K562 (cell line): ENCODE data around the gene BBC3. TPM values are rescaled to one million over a fixed set of nuclear protein-coding genes. Genes with fewer than 3 reads are reported as not detected.
A peak's percentile ranks its signal among the peaks of the same experiment; 100 is the strongest.

Experiments used
- CBFB ChIP-seq: sonication (generic); formaldehyde crosslinking; IDR thresholded peaks from 2 replicates; pipeline ENCODE4 v1.4.0; 2020; ENCODE audit warnings: mild to moderate bottlenecking, missing genetic modification reagents
- CHCHD3 ChIP-seq: fragments of 250-450 bp; sonication (Bioruptor Pico); IDR thresholded peaks from 2 replicates; pipeline ENCODE4 v2.1.2; 2022; ENCODE audit warnings: mild to moderate bottlenecking
- CTCF ChIP-seq, 3 experiments: IDR thresholded peaks in 2 of 3; conservative IDR thresholded peaks in 1 of 3; 2 replicates each; pipeline ENCODE4 v1.5.1; 2011 to 2012; ENCODE audit warnings: low read length in 3 of 3, mild to moderate bottlenecking in 3 of 3, control low read depth in 2 of 3, improper control_type of control experiment in 1 of 3, inconsistent platforms in 1 of 3, low read depth in 1 of 3, mixed read lengths in 1 of 3, moderate library complexity in 1 of 3; ENCODE audit not compliant: insufficient read depth in 2 of 3
- FOXK1 ChIP-seq: sonication (generic); formaldehyde crosslinking; IDR thresholded peaks from 2 replicates; pipeline ENCODE4 v1.8.0; 2022; ENCODE audit warnings: missing genetic modification reagents, mild to moderate bottlenecking, borderline replicate concordance
- GABPB1 ChIP-seq: sonication (generic); formaldehyde crosslinking; IDR thresholded peaks from 2 replicates; pipeline ENCODE4 v1.8.0; 2022; ENCODE audit warnings: mild to moderate bottlenecking, missing genetic modification reagents
- NR4A1 ChIP-seq, 2 experiments: fragments of 250-450 bp in 1 of 2; fragments of 450-650 bp in 1 of 2; sonication (Bioruptor Pico) in 1 of 2; IDR thresholded peaks; 2 replicates each; pipeline versions ENCODE4 v1.4.0 to v1.6.1; 2016 to 2020; ENCODE audit warnings: mild to moderate bottlenecking in 2 of 2, missing compliant biosample characterization in 1 of 2, missing genetic modification characterization in 1 of 2, moderate library complexity in 1 of 2
- RAD21 ChIP-seq, 2 experiments: fragments of 250-450 bp in 1 of 2; fragments of 450-650 bp in 1 of 2; sonication (Bioruptor Pico) in 1 of 2; formaldehyde crosslinking in 1 of 2; IDR thresholded peaks in 1 of 2; conservative IDR thresholded peaks in 1 of 2; 2 replicates each; pipeline versions ENCODE4 v1.4.0 to v1.8.0; 2020 to 2022; ENCODE audit warnings: mild to moderate bottlenecking in 2 of 2, moderate library complexity in 1 of 2
- RBM25 ChIP-seq: fragments of 200-400 bp; formaldehyde crosslinking; IDR thresholded peaks from 2 replicates; pipeline ENCODE4 v1.6.1; 2018; ENCODE audit warnings: low read length, low read depth, moderate library complexity; ENCODE audit not compliant: severe bottlenecking
- RCOR1 ChIP-seq, 2 experiments: IDR thresholded peaks; 2 replicates each; pipeline ENCODE4 v1.6.1; 2012; ENCODE audit warnings: low read depth in 2 of 2, low read length in 2 of 2, borderline replicate concordance in 1 of 2, improper control_type of control experiment in 1 of 2
- SMARCA5 ChIP-seq: fragments of 450-650 bp; IDR thresholded peaks from 2 replicates; pipeline ENCODE4 v1.6.1; 2016
- USF1 ChIP-seq: sonication (generic); formaldehyde crosslinking; IDR thresholded peaks from 2 replicates; pipeline ENCODE4 v1.9.0; 2022; ENCODE audit warnings: mild to moderate bottlenecking, missing genetic modification reagents
- ZBTB33 ChIP-seq: sonication (generic); formaldehyde crosslinking; IDR thresholded peaks from 2 replicates; pipeline ENCODE4 v1.8.1; 2023; ENCODE audit warnings: mild to moderate bottlenecking, missing genetic modification reagents
- ZFP36 ChIP-seq: fragments of 150-350 bp; IDR thresholded peaks from 2 replicates; pipeline ENCODE4 v1.6.1; 2018; ENCODE audit warnings: low read length, low read depth; ENCODE audit not compliant: partially characterized antibody
- ZNF239 ChIP-seq: fragments of 250-450 bp; sonication (Bioruptor Pico); IDR thresholded peaks from 2 replicates; pipeline ENCODE4 v1.4.0; 2020; ENCODE audit warnings: mild to moderate bottlenecking
- polyA plus RNA-seq, 8 experiments: library from polyadenylated mRNA; depleted of rRNA in 4 of 8; stranded (reverse) in 5 of 8; unstranded in 3 of 8; fragments of >200 nt; fragmentation: Nextera tagmentation in 2 of 8; fragmentation: Illumina TruSeq in 1 of 8; extraction: Ambion mirVana in 2 of 8; extraction: Trizol in 1 of 8; gene quantifications; 2 replicates each; pipeline versions ENCODE4 v1.2.1 to v1.2.3, GENCODE V29; 2011 to 2014; ENCODE audit warnings: inconsistent platforms in 1 of 8, missing spikeins in 1 of 8
- total RNA-seq, 7 experiments: library from RNA; depleted of rRNA in 6 of 7; stranded (reverse); fragments of >200 nt in 6 of 7; fragmentation: Illumina TruSeq in 2 of 7; extraction: Trizol in 2 of 7; gene quantifications; 2 replicates each; pipeline versions ENCODE4 v1.2.1 to v1.2.3, GENCODE V29; 2011 to 2021; ENCODE audit warnings: low replicate concordance in 1 of 7
- TF ChIP-seq, protein P1 (sequence below): fragments of 450-650 bp; IDR thresholded peaks from 2 replicates; pipeline ENCODE4 v1.6.1; 2017; ENCODE audit warnings: mild to moderate bottlenecking, moderate library complexity
- TF ChIP-seq, protein P2 (sequence below): sonication (generic); formaldehyde crosslinking; IDR thresholded peaks from 2 replicates; pipeline ENCODE4 v1.8.0; 2022; ENCODE audit warnings: missing genetic modification reagents, mild to moderate bottlenecking, moderate library complexity, borderline replicate concordance
- TF ChIP-seq, protein P3 (sequence below), 2 experiments: fragments of 200-800 bp in 1 of 2; sonication (Bioruptor generic) in 1 of 2; sonication (generic) in 1 of 2; formaldehyde crosslinking in 1 of 2; IDR thresholded peaks in 1 of 2; conservative IDR thresholded peaks in 1 of 2; 2 replicates each; pipeline versions ENCODE4 v1.5.0 to v1.6.1; 2016 to 2020; ENCODE audit warnings: missing compliant biosample characterization in 1 of 2, missing genetic modification characterization in 1 of 2, missing genetic modification reagents in 1 of 2

BBC3 gene
- total and polyA plus RNA-seq, 9 of the 15 experiments (the other 6 are each of a cell fraction or from before 2014, with no cell fraction given), result 0.15 to 30.7 (median 4.8) TPM

DNA sequence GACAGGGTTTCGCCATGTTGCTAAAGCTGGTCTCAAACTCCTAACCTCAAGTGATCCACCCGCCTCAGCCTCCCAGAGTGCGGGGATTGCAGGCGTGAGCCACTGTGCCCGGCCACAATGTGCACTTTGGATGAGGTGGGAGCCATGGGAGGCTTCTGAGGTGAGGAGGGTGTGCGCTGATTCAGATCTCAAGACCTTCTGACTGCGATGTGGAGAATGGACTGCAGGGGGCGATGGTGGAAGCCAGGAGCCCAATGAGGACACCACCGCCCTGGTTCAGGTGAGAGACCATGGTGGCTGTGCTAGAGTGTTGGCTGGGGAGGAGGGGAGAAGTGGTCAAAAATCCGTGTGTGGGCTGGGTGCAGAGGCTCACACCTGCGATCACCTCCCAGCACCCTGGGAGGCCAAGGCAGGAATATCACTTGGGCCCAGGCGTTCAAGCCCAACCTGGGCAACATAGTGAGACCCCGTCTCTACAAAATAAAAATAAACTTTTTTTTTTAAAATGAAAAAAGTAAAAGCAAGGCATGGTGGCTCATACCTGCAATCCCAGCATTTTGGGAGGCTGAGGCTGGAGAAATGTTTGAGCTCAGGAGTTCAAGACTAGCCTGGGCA, 49.3 kb upstream of the BBC3 start (continued):
- TF ChIP-seq ZFP36 (peak; percentile 87), CBFB (CRISPR knock-in tag) (0 out of 2 replicates have a peak, but pooled peaks have one; percentile 41), CTCF (IDR thresholded peaks at IDR 0.05 in 2 of 3, conservative IDR thresholded peaks at IDR 0.05 in 1 of 3; ENCODE audit: insufficient read depth in 2 of 3, low read depth in 1 of 3, low read length in 3 of 3) (peak; percentile 63 to 82 (median 75)), GABPB1 (CRISPR knock-in tag) (0 out of 2 replicates have a peak, but pooled peaks have one; percentile 19), NR4A1 (CRISPR knock-in tag; IDR thresholded peaks at IDR 0.05) (no peak), NR4A1 (tag; IDR thresholded peaks at IDR 0.05) (no peak), SMARCA5 (peak; percentile 51; the same call in 1 of the 2 replicates), CHCHD3 (no peak), FOXK1 (CRISPR knock-in tag) (0 out of 2 replicates have a peak, but pooled peaks have one; percentile 49), ZBTB33 (peak; percentile 90), ZNF239 (CRISPR knock-in tag) (no peak), RAD21 (CRISPR knock-in tag; conservative IDR thresholded peaks at IDR 0.05 in 1 of 2, IDR thresholded peaks at IDR 0.05 in 1 of 2) (peak in 1 of 2 experiments; percentile 34; a peak in 2 of 4 replicates), RBM25 (peak; percentile 52), RCOR1 (IDR thresholded peaks at IDR 0.05; ENCODE audit: borderline replicate concordance in 1 of 2, low read depth in 2 of 2, low read length in 2 of 2) (peak in 1 of 2 experiments; percentile 70; a peak in 2 of 4 replicates), USF1 (CRISPR knock-in tag) (no peak)
- TF ChIP-seq, protein P1, sequence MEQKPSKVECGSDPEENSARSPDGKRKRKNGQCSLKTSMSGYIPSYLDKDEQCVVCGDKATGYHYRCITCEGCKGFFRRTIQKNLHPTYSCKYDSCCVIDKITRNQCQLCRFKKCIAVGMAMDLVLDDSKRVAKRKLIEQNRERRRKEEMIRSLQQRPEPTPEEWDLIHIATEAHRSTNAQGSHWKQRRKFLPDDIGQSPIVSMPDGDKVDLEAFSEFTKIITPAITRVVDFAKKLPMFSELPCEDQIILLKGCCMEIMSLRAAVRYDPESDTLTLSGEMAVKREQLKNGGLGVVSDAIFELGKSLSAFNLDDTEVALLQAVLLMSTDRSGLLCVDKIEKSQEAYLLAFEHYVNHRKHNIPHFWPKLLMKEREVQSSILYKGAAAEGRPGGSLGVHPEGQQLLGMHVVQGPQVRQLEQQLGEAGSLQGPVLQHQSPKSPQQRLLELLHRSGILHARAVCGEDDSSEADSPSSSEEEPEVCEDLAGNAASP, result no peak
- TF ChIP-seq, protein P2, sequence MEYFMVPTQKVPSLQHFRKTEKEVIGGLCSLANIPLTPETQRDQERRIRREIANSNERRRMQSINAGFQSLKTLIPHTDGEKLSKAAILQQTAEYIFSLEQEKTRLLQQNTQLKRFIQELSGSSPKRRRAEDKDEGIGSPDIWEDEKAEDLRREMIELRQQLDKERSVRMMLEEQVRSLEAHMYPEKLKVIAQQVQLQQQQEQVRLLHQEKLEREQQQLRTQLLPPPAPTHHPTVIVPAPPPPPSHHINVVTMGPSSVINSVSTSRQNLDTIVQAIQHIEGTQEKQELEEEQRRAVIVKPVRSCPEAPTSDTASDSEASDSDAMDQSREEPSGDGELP (CRISPR knock-in tag), result peak; percentile 41; the same call in 1 of the 2 replicates
- TF ChIP-seq, protein P3, sequence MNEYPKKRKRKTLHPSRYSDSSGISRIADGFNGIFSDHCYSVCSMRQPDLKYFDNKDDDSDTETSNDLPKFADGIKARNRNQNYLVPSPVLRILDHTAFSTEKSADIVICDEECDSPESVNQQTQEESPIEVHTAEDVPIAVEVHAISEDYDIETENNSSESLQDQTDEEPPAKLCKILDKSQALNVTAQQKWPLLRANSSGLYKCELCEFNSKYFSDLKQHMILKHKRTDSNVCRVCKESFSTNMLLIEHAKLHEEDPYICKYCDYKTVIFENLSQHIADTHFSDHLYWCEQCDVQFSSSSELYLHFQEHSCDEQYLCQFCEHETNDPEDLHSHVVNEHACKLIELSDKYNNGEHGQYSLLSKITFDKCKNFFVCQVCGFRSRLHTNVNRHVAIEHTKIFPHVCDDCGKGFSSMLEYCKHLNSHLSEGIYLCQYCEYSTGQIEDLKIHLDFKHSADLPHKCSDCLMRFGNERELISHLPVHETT (CRISPR knock-in tag; conservative IDR thresholded peaks at IDR 0.05 in 1 of 2, IDR thresholded peaks at IDR 0.05 in 1 of 2), result no peak
